ENCODE measurements around the gene CCHCR1. TPM values are rescaled to one million over a fixed set of nuclear protein-coding genes. Genes with fewer than 3 reads are reported as not detected.
A peak's percentile ranks its signal among the peaks of the same experiment; 100 is the strongest.

Gene CCHCR1
- total and polyA plus RNA-seq, 9 donors = 11.2 to 31.5 (median 23.6) TPM

DNA sequence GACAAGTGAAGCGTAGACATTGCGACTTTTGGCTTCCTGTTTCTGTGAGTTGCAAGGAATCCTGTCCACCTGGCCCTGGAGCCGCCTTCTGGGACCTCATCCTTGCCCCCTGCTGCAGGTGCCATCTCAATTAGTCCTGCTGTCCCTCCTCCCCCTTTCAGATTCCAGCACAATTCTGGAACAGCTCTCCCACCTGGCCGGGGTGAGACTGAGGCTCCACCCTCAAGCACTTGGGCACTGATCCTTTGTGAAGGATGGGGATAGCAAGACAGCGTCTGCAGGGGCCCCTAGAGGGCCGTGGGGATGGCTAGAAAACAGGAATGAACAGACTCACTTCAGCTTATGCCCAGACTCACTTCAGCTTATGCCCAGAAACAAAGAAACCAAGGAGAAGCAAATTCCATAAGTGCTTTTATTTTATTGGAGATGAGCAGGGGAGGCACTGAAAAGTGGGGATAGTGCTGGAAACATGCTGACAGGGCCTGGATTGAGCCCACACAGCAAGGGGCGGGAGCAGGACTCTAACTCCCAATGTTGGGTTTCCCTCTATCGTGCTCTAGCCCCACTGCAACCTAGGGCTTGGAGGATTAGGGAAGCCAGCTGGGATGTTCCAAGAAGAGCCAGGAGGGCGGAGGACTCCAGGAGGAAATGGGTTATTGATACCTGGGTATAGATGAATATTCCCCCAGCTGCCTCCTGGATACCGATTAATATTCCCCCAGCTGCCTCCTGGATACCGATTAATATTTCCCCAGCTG is 46.6 kb downstream of the CCHCR1 start:
- Histone ChIP-seq H3K4me1 (ENCODE audit: insufficient read depth) (peaks cover 3% of the 10 kb centered on the region), H3K9me3 (no peaks in the 10 kb centered on the region), H3K27me3 (no peaks in the 10 kb centered on the region), H3K4me3 (no peak overlapping the region), H3K27ac (no peak overlapping the region), H3K36me3 (no peaks in the 10 kb centered on the region)
- TF ChIP-seq POLR2A (IDR thresholded peaks at IDR 0.05) = no peak
- TF ChIP-seq, protein P1, sequence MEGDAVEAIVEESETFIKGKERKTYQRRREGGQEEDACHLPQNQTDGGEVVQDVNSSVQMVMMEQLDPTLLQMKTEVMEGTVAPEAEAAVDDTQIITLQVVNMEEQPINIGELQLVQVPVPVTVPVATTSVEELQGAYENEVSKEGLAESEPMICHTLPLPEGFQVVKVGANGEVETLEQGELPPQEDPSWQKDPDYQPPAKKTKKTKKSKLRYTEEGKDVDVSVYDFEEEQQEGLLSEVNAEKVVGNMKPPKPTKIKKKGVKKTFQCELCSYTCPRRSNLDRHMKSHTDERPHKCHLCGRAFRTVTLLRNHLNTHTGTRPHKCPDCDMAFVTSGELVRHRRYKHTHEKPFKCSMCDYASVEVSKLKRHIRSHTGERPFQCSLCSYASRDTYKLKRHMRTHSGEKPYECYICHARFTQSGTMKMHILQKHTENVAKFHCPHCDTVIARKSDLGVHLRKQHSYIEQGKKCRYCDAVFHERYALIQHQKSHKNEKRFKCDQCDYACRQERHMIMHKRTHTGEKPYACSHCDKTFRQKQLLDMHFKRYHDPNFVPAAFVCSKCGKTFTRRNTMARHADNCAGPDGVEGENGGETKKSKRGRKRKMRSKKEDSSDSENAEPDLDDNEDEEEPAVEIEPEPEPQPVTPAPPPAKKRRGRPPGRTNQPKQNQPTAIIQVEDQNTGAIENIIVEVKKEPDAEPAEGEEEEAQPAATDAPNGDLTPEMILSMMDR (IDR thresholded peaks at IDR 0.05) = no peak
- intact Hi-C loops (cut with DNase I) = no loop called here
- WGBS, 3 donors = 66 to 74% (median 67%) methylated on average over 11 of the region's 11 CpGs
- no peak for DNase-seq

DNA sequence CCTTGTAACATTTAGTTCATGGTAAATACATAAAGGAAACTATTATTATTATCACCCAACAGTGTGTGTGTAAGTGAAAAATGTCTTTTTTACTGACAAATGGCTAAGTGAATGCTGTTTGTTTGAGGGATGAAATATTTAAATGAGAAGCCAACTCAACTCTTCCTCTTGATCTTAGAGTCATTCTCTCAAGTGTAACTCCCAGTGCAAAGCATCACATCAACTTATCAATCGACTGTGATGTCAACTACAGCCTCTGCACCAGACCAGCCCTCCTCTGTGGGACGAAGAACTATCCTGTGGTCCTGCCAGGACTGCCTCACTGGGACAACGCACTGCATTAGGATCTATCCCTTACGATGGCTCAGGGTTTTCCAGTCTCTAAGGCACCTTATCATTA is 50.5 kb downstream of the CCHCR1 start:
- Histone ChIP-seq H3K27me3 (no peaks in the 10 kb centered on the region), H3K4me1 (ENCODE audit: insufficient read depth) (no peaks in the 10 kb centered on the region), H3K4me3 (no peak overlapping the region), H3K9me3 (no peaks in the 10 kb centered on the region), H3K27ac (no peak overlapping the region), H3K36me3 (no peaks in the 10 kb centered on the region)
- intact Hi-C loops (cut with DNase I) = no loop called here
- peak in 1 of 5 donors; percentile 2 for DNase-seq
- WGBS, 3 donors = 57 to 61% (median 60%) methylated on average over 4 of the region's 4 CpGs
- TF ChIP-seq, protein P1 (IDR thresholded peaks at IDR 0.05) = no peak
- no peak for TF ChIP-seq EP300 (IDR thresholded peaks at IDR 0.05)
- TF ChIP-seq POLR2A (IDR thresholded peaks at IDR 0.05) = no peak

DNA sequence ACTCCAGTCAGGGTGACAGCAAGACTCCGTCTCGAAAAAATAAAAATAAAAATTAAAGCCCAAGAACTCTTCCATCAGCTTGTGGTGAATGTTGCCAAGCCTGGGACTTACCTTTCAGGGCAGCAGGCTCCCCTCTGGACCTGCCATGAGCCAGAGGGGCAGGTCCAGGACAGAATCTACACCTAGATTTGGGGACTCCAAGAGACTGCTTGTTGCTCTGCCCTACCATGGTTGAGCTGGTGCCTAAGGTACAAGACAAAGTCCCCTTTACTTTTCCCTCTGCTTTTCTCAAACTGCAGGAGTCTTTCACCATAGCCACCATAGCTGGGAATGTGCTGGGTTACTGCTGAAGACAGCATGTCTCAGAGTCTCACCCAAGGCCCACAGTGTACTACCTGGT is 54.5 kb downstream of the CCHCR1 start:
- no peak for TF ChIP-seq EP300 (IDR thresholded peaks at IDR 0.05)
- 77 to 97% (median 91%) methylated on average over 2 of the region's 2 CpGs for WGBS, 3 donors

DNA sequence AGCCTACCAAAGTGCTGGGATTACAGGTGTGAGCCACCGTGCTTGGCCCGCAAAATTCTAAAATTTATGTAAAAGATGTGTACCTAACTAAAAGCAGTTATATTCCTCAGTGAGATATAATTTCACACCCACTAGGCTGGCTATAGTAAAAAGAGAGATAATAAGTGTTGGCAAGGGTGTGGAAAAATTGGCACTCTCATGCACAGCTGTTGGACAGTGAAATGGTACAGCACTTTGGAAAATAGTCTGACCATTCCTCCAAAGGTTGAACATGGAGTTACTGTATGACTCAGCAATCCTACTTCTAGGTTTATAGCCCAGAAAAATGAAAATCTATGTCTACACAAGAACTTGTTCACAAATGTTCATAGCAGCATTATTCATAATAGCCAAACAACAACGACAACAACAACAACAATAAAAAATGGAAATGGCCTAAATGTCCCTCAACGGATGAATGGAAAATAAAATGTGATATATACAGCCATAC is 59.1 kb downstream of the CCHCR1 start:
- H3K9me3 ChIP-seq = no peaks in the 10 kb centered on the region
- H3K4me1 ChIP-seq (ENCODE audit: insufficient read depth) = no peaks in the 10 kb centered on the region
- H3K36me3 ChIP-seq = no peaks in the 10 kb centered on the region
- TF ChIP-seq, protein P1 (IDR thresholded peaks at IDR 0.05) = no peak
- no peak for TF ChIP-seq POLR2A (IDR thresholded peaks at IDR 0.05)
- no peak for TF ChIP-seq EP300 (IDR thresholded peaks at IDR 0.05)
- no peak for DNase-seq
- H3K27me3 ChIP-seq = no peaks in the 10 kb centered on the region
- intact Hi-C loops (cut with DNase I) = loop anchor here in 1 of 4 donors (10.0 kb wide), 1 partner anchor 1456 kb away; no protein-coding TSS in a partner anchor
- H3K4me3 ChIP-seq = no peak overlapping the region
- WGBS, 3 donors = 88 to 96% (median 93%) methylated on average over 4 of the region's 4 CpGs
- H3K27ac ChIP-seq = no peak overlapping the region

More for the DNA sequence above, 54.5 kb downstream of the CCHCR1 start:
- H3K27ac ChIP-seq = no peak overlapping the region
- no peak overlapping the region for H3K4me3 ChIP-seq
- intact Hi-C loops (cut with DNase I) = no loop called here
- no peak for DNase-seq
- H3K9me3 ChIP-seq = no peaks in the 10 kb centered on the region
- H3K27me3 ChIP-seq = no peaks in the 10 kb centered on the region
- no peaks in the 10 kb centered on the region for H3K4me1 ChIP-seq (ENCODE audit: insufficient read depth)
- no peaks in the 10 kb centered on the region for H3K36me3 ChIP-seq

DNA sequence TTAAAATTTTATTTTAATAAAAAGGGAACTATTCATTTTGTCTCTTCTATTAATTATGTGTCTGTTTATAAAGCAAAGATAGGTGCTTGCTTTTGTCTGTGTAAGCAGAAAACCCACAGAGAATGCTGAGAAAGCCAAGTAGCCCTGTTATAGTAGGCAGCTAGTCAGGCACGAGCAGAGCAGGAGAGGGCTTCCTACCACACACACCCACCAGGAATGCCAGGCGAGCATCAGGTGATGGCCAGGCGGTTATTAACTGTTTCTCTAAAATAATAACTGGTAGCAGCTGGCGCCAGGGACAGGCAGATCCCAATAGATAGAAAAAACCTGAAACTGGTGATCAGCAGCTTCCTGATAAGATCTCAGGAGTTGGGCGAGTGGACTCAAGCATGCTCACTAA is 60.9 kb downstream of the CCHCR1 start:
- DNase-seq = no peak
- no peaks in the 10 kb centered on the region for H3K36me3 ChIP-seq
- TF ChIP-seq, protein P1 (IDR thresholded peaks at IDR 0.05) = no peak
- TF ChIP-seq POLR2A (IDR thresholded peaks at IDR 0.05) (no peak), EP300 (IDR thresholded peaks at IDR 0.05) (no peak)
- 49 to 68% (median 60%) methylated on average over 5 of the region's 5 CpGs for WGBS, 3 donors
- no peaks in the 10 kb centered on the region for H3K9me3 ChIP-seq
- no peaks in the 10 kb centered on the region for H3K27me3 ChIP-seq
- no peak overlapping the region for H3K27ac ChIP-seq
- H3K4me3 ChIP-seq = no peak overlapping the region
- intact Hi-C loops (cut with DNase I) = loop anchor here in 1 of 4 donors (10.0 kb wide), 1 partner anchor 1458 kb away; no protein-coding TSS in a partner anchor
- no peaks in the 10 kb centered on the region for H3K4me1 ChIP-seq (ENCODE audit: insufficient read depth)
